ENCODE results near the gene SPIRE1.

- TF ChIP-seq CTCF (IDR thresholded peaks at IDR 0.05) (no peak), POLR2A (IDR thresholded peaks at IDR 0.05) (no peak), POLR2AphosphoS5 (IDR thresholded peaks at IDR 0.05) (no peak)
Measured at GRCh38 chr18:12429556-12429955, 228.4 kb downstream of the SPIRE1 start.
